SK-N-DZ (cell line): ENCODE measurements around the gene PSMB8.

ENCODE experiments used
- DNase-seq: peaks from one replicate; pipeline ENCODE4 v3.0.0-alpha.2; 2015; ENCODE audit warnings: low spot score

The PSMB8 gene

DNA sequence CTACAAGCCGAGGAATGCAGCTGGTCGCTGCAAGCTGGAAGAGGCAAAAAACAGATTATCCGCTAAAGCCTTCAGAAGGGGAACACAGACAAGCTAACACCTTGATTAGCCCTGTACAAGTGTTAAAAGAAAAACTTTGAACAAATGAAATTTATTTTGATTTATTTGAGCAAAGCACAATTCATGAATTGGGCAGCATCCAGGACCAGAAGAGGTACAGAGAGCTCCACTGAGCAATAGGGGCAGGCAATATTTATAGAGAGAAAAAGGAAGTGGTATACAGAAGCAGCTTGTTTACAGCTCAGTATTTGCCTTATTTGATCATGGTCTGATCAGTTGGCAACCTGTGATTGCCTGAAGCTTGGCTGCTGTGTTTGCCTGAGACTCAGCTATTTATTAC, 44.7 kb downstream of the PSMB8 start:
- no peak for DNase-seq

DNA sequence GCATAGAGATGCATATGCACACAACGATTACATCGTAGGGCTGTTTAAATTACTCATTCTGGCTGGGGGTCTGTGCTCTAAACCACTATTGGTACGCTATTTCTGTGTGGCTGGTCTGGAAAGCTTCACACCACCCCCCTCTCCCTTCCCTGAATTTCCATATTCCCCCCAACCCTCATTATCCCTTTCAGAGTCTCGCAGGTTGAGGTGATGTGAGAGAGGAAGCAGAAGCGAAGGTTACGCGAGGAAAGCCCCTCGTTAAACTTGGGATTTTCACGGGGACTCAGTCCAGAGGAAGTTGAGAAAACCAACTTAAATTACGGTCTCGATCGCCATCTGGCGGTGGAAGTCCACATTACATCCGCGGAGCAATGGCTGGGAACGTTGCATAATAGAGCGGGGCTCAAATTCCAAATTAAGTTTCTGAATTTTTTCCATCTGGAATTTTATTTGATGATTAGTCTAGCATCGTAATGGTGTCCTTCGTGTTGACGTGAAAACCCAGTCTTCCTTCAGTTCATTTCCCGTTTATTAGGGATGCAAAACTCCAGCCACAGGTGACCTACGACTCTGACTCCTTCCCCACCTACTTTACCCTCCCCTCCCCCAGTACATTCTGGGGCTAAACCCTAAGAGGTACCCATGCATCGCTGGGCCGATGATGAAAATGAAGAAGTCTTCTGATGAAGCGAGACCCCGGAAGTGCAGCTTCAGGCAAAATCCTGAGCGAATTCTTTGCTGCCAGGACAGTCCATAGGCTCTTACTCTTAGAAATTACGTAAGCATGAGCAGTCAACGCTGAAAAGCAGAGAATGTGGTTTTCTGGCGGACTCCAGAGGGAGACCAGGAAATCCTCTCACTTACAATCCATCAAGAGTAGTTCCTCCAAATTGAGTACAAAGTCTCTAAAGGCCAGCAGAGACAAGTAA, 46.7 kb downstream of the PSMB8 start:
- DNase-seq: peak; percentile 39

DNA sequence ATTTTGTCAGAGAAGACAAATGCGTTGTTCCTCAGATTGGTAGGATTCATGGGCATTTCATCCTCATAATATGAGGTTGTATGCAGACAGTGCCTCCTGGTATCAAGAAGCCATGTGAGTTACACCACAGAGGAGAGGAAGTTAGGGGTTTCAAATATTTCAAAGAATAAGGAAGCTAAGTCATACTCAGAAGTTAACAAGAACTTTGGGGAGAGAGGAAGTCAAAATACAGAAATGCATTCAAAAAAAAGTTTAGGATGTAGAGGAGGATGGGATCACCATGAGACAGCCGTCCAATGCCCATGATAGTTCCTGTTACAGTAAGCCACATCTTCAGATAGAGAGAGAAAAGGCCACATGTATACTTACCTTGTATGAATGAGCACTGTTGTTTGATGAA, 49.3 kb downstream of the PSMB8 start:
- DNase-seq: no peak

- DNase-seq: no peak
Observed at GRCh38 chr6:32792901-32793435, 50.9 kb downstream of the PSMB8 start.
